ENCODE measurements around the gene CCR6.

The CCR6 gene

DNA sequence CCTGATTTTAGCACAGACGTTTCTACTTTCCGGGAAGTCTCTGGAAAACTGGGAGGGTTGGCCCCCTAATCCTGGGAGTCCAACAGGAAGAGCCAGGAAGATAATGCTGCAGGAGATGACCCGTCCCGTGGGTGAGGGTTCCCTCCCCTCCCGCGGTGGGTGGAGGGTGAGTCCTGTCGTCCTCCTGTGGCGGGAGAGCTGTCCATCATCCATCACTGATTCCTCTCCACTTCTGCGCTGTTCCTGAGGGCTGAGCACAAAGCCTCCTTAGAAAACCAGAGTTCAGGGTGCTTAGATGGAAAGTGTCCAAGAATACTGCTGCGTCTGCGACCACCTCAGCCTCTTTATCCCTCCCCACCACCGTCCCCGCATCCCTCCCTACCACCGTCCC is 6.1 kb upstream of the CCR6 start:
- DNase-seq (ENCODE audit: extremely low spot score) = no peak
- TF ChIP-seq, protein P1, sequence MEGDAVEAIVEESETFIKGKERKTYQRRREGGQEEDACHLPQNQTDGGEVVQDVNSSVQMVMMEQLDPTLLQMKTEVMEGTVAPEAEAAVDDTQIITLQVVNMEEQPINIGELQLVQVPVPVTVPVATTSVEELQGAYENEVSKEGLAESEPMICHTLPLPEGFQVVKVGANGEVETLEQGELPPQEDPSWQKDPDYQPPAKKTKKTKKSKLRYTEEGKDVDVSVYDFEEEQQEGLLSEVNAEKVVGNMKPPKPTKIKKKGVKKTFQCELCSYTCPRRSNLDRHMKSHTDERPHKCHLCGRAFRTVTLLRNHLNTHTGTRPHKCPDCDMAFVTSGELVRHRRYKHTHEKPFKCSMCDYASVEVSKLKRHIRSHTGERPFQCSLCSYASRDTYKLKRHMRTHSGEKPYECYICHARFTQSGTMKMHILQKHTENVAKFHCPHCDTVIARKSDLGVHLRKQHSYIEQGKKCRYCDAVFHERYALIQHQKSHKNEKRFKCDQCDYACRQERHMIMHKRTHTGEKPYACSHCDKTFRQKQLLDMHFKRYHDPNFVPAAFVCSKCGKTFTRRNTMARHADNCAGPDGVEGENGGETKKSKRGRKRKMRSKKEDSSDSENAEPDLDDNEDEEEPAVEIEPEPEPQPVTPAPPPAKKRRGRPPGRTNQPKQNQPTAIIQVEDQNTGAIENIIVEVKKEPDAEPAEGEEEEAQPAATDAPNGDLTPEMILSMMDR (IDR thresholded peaks at IDR 0.05; ENCODE audit: control extremely low read depth, extremely low read depth, low read depth, missing control alignments) = no peak
- ChIA-PET POLR2A (no interaction called here), CTCF (interaction anchor here (0.8 to 1.3 kb wide), 2 partner anchors 10 to 69 kb away, joined by 3 read pairs; no protein-coding TSS in a partner anchor)

- TF ChIP-seq, protein P1 (IDR thresholded peaks at IDR 0.05; ENCODE audit: control extremely low read depth, extremely low read depth, low read depth, missing control alignments) = no peak
- no peak for DNase-seq (ENCODE audit: extremely low spot score)
- POLR2A ChIA-PET = no interaction called here
- CTCF ChIA-PET = interaction anchor here (1.0 to 13.1 kb wide), 3 partner anchors 12 to 25 kb away, joined by 3 to 135 read pairs (median 6); no protein-coding TSS in a partner anchor
Measured at GRCh38 chr6:167118006-167118405, 4.9 kb upstream of the CCR6 start.

DNA sequence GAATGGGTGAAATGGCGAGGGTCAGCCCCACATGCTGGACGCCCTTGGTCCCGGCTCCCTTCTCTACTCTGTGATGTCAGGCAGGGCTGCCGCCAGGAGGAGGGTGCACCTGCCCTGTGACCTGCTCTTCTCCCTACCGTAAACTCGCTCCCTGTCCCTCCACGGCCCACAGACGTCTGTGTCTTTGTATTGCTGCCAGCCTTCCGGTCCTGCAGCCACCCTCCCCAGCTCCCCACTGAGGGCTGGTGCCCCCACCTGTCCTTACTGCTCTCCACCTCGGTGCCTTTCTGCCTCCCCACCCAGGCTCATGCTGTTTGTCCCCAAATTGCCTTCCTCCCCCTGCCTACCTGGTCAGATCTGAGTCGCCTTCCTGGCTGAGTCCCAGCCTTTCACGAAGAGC is 4.1 kb upstream of the CCR6 start:
- DNase-seq (ENCODE audit: extremely low spot score) = no peak
- POLR2A ChIA-PET = interaction anchor here (1.4 kb wide), 1 partner anchor 25 kb away, joined by 3 read pairs; no protein-coding TSS in a partner anchor
- TF ChIP-seq, protein P1 (IDR thresholded peaks at IDR 0.05; ENCODE audit: control extremely low read depth, extremely low read depth, low read depth, missing control alignments) = no peak
- CTCF ChIA-PET = interaction anchor here (1.0 to 13.1 kb wide), 5 partner anchors 11 to 26 kb away, joined by 3 to 135 read pairs (median 6); no protein-coding TSS in a partner anchor

DNA sequence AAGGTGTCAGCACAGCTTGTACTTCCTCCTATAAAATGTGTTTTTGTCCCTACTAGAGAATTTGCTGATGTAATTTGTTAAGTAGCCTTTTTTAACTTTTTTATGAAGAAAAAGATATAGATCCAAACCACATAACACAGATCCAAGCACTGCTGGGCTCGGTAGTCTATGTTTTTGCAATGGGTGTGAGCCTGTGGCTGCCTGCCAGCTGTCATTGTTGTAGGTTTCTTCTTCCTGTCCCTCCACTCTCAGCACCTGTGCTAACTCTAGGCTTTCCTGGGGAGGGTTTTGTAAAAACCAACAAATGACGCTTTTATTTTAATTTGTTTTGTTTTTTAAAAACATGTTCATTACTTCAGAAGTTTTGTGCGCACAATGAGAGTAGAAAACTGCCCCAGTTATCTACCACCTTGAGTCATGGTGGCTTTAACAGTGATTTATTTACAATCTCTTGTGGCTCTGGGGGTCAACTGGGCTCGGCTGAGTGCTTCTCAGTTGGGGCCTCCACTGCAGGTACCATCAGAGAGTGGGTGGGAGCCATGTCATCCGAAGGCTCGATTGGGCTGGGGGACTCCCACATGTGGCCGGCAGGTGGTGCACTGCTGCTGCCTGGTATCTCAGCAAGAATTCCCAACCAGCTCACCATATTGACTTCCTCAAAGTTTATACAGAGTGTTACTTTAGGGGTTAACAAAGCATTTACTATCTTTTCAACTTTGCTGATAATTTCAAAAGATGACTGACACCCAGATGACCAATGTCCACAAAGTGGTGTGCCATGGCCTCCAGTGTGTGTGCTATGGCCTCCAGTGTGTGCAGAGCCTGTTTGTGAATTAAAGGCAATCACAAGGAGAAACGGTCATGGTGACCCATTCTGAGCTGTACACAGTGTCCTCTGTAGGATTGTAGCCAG is 3.0 kb upstream of the CCR6 start:
- POLR2A ChIA-PET = interaction anchor here (1.4 to 4.4 kb wide), 2 partner anchors 25 to 26 kb away, joined by 3 to 22 read pairs; no protein-coding TSS in a partner anchor
- CTCF ChIA-PET = interaction anchor here (1.0 to 13.1 kb wide), 8 partner anchors 10 to 169 kb away, joined by 3 to 135 read pairs (median 4); no protein-coding TSS in a partner anchor
- TF ChIP-seq, protein P1 (IDR thresholded peaks at IDR 0.05; ENCODE audit: control extremely low read depth, extremely low read depth, low read depth, missing control alignments) = peak; percentile 37
- DNase-seq (ENCODE audit: extremely low spot score) = no peak

DNA sequence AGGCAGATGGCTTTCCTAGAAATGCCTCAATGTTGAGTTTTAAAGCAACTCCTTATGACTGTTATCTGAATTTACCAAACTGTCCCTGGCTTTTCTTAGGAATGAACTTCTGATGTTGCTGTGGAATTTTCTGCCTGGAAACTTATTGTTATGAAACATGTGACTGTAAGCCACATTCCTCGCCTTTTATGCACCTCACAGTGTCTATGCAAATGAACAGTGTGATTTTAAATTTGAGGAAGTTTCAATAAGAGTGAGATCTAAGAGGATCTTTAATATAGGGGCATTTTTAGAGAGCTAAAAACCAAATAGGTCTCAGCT is 2.4 kb upstream of the CCR6 start:
- CTCF ChIA-PET = interaction anchor here (1.1 to 13.1 kb wide), 6 partner anchors 10 to 169 kb away, joined by 3 to 135 read pairs (median 4); no protein-coding TSS in a partner anchor
- TF ChIP-seq, protein P1 (IDR thresholded peaks at IDR 0.05; ENCODE audit: control extremely low read depth, extremely low read depth, low read depth, missing control alignments) = no peak

GRCh38 chr6:167121335-167121841 is 1.5 kb upstream of the CCR6 start:
- DNase-seq (ENCODE audit: extremely low spot score) = no peak
- TF ChIP-seq, protein P1 (IDR thresholded peaks at IDR 0.05; ENCODE audit: control extremely low read depth, extremely low read depth, low read depth, missing control alignments) = no peak
- ChIA-PET CTCF (interaction anchor here (0.8 to 13.1 kb wide), 15 partner anchors 8 to 170 kb away, joined by 3 to 135 read pairs (median 4); partner anchors contain the start of gene CEP43), POLR2A (interaction anchor here (4.4 kb wide), 1 partner anchor 27 kb away, joined by 22 read pairs; no protein-coding TSS in a partner anchor)

More for the DNA sequence above, 2.4 kb upstream of the CCR6 start:
- no peak for DNase-seq (ENCODE audit: extremely low spot score)
- POLR2A ChIA-PET = interaction anchor here (4.4 kb wide), 1 partner anchor 26 kb away, joined by 22 read pairs; no protein-coding TSS in a partner anchor
